ENCODE results near the gene PRAF2.

DNA sequence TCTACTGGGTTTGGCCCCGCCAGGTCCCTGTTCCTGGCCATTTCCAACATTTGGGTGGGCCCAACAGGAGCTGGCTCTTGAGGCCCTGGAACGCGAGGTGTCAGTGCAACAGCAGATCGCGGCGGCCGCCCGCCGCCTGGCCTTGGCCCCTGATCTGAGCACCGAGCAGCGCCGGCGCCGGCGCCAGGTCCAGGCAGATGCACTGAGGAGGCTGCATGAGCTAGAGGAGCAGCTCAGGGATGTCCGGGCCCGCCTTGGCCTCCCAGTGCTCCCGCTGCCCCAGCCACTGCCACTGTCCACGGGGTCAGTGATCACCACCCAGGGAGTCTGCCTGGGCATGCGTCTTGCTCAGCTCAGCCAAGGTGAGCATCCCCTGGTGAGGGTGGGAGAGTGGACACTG is 9.5 kb downstream of the PRAF2 start:
- TF ChIP-seq, protein P1, sequence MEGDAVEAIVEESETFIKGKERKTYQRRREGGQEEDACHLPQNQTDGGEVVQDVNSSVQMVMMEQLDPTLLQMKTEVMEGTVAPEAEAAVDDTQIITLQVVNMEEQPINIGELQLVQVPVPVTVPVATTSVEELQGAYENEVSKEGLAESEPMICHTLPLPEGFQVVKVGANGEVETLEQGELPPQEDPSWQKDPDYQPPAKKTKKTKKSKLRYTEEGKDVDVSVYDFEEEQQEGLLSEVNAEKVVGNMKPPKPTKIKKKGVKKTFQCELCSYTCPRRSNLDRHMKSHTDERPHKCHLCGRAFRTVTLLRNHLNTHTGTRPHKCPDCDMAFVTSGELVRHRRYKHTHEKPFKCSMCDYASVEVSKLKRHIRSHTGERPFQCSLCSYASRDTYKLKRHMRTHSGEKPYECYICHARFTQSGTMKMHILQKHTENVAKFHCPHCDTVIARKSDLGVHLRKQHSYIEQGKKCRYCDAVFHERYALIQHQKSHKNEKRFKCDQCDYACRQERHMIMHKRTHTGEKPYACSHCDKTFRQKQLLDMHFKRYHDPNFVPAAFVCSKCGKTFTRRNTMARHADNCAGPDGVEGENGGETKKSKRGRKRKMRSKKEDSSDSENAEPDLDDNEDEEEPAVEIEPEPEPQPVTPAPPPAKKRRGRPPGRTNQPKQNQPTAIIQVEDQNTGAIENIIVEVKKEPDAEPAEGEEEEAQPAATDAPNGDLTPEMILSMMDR (IDR thresholded peaks at IDR 0.05) = no peak
- TF ChIP-seq POLR2A (IDR thresholded peaks at IDR 0.05) (no peak), POLR2AphosphoS5 (IDR thresholded peaks at IDR 0.05; ENCODE audit: insufficient read depth in 1 of 2, low read depth in 1 of 2) (no peak)

All from vagina (tissue), 2 donors.